ENCODE data around the gene ANKHD1.
A peak's percentile ranks its signal among the peaks of the same experiment; 100 is the strongest.
"Not testable (repeated sequence)": the region's sequence is repeated elsewhere in the genome, so short reads cannot be mapped to it uniquely, and the experiment has no call there.

Gene ANKHD1

GRCh38 chr5:140403613-140404012 is 2.0 kb downstream of the ANKHD1 start:
- no peak for DNase-seq (ENCODE audit: low read depth)
- no peak for TF ChIP-seq CTCF (conservative IDR thresholded peaks at IDR 0.05; ENCODE audit: low read depth, low read length)
- H3K4me3 ChIP-seq (ENCODE audit: low read length), result peak overlapping the region; percentile 3

GRCh38 chr5:140408750-140409241 is 7.2 kb downstream of the ANKHD1 start:
- no peak for TF ChIP-seq CTCF (conservative IDR thresholded peaks at IDR 0.05; ENCODE audit: low read depth, low read length)
- no peak overlapping the region for H3K4me3 ChIP-seq (ENCODE audit: low read length)
- DNase-seq (ENCODE audit: low read depth), result no peak

- no peak for DNase-seq (ENCODE audit: low read depth)
- no peak for TF ChIP-seq CTCF (conservative IDR thresholded peaks at IDR 0.05; ENCODE audit: low read depth, low read length)
- H3K4me3 ChIP-seq (ENCODE audit: low read length), result no peak overlapping the region
These were observed 11.6 kb downstream of the ANKHD1 start for GRCh38 chr5:140413230-140413629.

- no peak for TF ChIP-seq CTCF (conservative IDR thresholded peaks at IDR 0.05; ENCODE audit: low read depth, low read length)
- no peak overlapping the region for H3K4me3 ChIP-seq (ENCODE audit: low read length)
- no peak for DNase-seq (ENCODE audit: low read depth)
These were observed 15.6 kb downstream of the ANKHD1 start for GRCh38 chr5:140417235-140417634.

GRCh38 chr5:140418862-140419520 is 17.4 kb downstream of the ANKHD1 start:
- no peak overlapping the region for H3K4me3 ChIP-seq (ENCODE audit: low read length)
- TF ChIP-seq CTCF (conservative IDR thresholded peaks at IDR 0.05; ENCODE audit: low read depth, low read length), result no peak
- no peak for DNase-seq (ENCODE audit: low read depth)

- H3K4me3 ChIP-seq (ENCODE audit: low read length), result no peak overlapping the region
- TF ChIP-seq CTCF (conservative IDR thresholded peaks at IDR 0.05; ENCODE audit: low read depth, low read length), result no peak
- no peak for DNase-seq (ENCODE audit: low read depth)
These were observed 18.6 kb downstream of the ANKHD1 start for GRCh38 chr5:140420226-140420570.

- no peak for DNase-seq (ENCODE audit: low read depth)
These were observed 19.2 kb downstream of the ANKHD1 start for GRCh38 chr5:140420665-140421361.

GRCh38 chr5:140421375-140421774 is 19.7 kb downstream of the ANKHD1 start:
- H3K4me3 ChIP-seq (ENCODE audit: low read length); DNase-seq (ENCODE audit: low read depth): not testable (repeated sequence)

More at GRCh38 chr5:140420665-140421361, 19.2 kb downstream of the ANKHD1 start:
- H3K4me3 ChIP-seq (ENCODE audit: low read length), result no peak overlapping the region
- TF ChIP-seq CTCF (conservative IDR thresholded peaks at IDR 0.05; ENCODE audit: low read depth, low read length), result no peak
